ENCODE measurements around the gene MTRR.

The MTRR gene

DNA sequence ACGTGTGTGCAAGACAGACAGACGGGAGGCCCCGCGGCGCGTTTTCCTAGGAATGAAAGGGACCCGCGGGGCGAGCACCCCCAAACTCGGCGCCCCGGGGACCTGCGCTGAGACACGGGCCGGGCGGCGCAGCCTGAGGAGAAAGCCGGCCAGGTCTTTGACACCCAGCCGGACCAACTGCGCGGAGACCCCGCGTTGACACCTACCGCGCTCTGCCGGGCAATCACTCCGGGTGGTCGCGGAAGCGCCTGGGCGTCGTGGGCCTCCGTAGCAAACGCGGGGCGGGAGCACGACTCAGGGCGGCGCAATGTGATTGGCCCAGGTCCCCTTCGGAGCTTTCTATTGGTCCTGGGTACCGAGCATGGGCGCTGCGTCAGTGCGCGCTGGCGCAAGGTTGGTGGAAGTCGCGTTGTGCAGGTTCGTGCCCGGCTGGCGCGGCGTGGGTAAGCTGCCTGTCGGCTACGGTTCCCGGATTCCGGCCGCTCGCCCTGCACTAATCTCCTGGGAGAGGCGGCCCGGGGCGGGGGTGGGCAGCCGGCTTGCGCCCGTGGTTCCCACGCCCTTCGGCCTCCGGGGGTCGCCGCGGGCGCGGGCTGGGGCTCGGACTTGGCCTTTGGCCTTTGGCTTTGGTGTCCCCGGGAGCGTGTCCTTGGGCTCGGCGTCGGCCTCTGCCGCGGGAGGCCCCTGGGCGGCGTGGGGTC lies at the start of gene MTRR, which contains the start of gene FASTKD3:
Gene MTRR, plus strand, starts transcription at position 376 of the 701 bp plus-strand sequence. CDS start 1,647 bp downstream, outside the sequence.
Gene FASTKD3, minus strand, starts transcription at position 259 of the 701 bp plus-strand sequence. CDS start 948 bp downstream, outside the sequence.
- peak; percentile 41 for DNase-seq

DNA sequence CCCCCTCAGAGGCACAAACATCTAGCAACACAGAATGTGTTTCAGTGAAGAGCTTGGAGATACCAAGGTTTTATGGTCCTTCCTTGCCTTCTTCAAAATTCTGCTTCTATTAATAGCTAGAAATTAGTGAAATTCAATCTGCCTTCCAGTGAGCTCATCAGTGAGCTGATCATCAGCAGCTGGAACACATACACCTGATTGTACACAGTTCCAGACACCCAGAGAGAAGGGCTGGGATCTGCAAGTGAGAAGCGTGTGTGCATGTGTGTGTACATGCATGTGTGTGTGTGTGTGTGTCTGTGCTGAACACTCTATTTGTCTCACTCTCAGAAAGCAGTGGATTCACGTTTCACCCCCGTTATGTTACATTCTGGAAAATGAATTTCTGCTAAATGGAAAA lies 46.5 kb upstream of the MTRR start:
- no peak for DNase-seq

DNA sequence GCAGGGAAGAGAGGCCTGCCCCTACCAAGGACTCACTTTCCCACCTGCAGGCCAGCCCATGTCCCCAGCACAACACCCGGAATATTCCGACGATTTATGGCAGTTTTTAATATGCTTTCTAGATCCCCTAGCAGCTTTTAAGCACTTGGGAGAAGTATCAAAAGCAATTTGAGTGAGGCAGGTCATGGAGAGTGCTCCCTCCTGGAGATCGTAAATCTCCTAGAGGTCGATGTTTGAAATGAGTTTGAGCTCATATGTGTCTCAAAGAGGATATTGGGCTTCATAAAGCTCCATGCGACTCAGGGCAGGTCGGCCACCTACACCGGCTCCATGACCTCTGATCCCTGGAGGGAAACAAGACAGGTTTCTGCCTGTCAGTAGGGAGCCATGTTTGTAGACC lies 45.4 kb upstream of the MTRR start:
- no peak for DNase-seq

DNA sequence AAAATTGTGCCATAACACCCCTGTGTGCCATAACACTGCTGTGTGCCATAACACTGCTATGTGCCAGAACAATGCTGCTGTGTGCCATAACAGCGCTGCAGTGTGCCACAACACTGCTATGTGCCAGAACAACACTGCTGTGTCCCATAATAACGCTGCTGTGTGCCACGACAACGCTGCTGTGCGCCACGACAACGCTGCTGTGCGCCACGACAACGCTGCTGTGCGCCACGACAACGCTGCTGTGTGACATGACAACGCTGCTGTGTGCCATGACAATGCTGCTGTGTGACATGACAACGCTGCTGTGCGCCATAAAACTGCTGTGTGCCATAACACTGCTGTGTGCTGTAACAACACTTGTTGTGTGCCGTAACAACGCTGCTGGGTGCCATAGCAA lies 44.0 kb upstream of the MTRR start:
- no peak for DNase-seq

DNA sequence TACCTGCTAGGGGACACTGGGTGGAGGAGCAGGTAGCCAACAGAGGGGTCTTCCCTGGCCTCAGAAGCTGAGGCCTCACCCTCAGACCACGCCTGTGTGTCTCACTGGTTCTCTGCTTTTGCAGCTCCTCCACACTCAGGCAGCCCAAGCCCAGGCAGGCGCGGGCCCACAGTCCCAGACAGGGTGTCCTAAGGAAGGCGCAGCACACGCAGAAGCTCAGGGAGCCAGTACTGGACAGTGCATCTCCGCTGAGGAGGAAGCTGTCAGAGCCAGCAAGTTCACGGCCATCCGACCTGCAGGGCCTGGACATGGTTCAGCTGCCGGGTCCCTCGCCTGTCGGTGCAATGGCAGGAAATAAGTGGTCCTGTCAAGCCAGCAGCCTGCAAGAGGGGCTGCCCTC lies 43.3 kb upstream of the MTRR start:
- no peak for DNase-seq

DNA sequence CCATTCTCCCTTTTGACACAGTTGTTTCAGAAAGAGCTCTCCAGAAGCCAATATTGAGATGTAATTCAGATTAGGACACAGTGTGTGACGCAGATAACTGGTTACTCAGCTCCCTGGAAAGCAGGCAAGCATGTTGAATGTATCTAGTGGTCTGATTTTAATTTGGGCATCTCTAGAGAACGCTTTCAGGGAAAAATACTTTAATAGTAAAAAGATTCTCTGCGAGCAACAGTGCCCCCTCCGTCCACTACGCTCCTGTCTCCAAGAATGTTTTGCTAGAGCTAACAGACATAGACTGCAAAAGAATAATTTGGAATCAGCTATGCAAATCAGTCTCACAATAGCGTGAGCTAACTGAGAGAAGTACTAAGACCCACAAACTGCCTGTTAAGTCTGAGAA lies 41.3 kb upstream of the MTRR start:
- no peak for DNase-seq

DNA sequence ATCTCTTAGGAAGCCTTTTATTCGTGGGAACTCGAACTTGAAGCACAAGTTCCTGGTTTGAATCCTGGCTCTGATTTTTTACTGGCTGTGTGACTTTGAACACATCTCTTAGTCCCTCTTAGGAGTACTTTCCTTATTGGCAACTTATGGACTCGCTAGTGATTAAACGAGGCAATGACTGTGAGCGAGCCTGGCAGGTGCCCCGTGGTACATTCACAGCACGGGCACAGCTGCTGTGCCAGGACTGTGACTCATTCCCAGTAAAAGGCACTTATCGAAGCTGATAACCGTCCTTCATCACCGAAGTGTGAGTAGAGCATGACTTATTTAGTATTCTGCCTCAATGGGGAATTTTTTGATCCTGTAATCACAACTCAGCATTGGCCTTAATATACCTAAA lies 40.7 kb upstream of the MTRR start:
- DNase-seq = no peak

DNA sequence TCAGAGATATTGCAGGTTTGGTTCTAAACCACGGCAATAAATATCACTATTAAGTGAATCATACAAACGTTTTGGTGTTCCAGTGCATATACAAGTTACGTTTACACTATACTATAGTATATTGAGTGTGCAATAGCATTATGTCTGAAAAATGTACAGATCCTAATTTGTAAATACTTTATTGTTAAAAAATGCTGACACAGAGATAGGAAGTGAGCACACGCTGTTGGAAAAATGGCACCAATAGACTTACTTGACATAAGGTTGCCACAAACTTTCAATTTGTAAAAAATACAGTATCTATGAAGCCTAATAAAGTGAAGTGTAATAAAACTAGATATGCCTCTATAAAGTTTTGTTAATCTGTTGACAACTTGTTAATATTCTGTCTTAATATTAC lies 34.0 kb upstream of the MTRR start:
- no peak for DNase-seq

DNA sequence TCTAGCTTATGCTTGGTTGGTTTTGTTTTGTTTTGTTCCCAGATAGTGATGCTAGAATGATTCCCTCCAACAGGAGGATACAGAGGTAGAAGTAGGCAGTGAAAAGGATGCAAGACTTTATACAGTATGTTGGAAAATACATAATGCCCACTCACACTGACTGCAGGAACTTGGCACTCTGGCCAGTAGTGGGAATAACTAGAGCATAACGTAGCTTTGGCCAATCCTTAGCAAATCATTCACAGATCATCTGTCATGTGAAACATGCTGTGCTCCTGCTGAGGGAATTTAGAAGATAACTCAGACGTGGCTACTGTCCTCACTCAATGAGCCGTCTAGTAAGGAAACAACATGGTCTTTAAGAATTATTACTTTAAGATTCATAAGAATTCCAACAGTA lies 31.5 kb upstream of the MTRR start:
- no peak for DNase-seq

DNA sequence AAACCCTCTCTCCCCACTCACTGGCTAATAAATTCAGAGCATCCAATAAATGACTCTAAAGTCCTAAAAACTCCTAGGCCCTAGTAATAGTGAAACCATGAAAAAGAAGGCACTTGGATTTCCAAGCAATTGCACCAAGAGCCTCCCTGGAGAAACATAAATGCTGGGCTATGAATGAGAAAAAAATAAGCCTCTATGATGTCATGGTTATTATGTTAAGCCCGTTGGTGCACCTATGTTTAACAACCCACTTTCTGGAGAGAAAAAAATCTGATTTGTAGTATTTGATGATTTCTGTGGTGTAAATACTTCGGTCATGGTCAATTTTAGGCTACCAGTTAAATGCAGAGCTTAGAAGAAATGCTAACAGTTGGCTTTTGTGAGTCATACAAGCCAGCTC lies 26.4 kb upstream of the MTRR start:
- DNase-seq = no peak

DNA sequence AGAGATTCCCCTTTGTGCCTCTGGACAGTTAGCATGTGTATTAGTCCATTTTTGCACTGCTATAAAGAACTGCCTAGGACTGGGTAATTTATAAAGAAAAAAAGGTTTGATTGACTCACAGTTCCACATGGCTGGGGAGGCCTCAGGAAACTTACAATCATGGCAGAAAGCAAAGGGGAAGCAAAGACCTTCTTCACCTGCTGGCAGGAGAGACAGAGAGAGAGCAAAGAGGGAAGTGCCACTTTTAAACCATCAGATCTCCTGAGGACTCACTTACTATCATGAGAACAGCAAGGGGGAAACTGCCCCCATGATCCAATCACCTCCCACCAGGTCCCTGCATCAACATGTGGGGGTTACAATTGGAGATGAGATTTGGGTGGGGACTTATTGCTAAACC lies 24.0 kb upstream of the MTRR start:
- no peak for DNase-seq

DNA sequence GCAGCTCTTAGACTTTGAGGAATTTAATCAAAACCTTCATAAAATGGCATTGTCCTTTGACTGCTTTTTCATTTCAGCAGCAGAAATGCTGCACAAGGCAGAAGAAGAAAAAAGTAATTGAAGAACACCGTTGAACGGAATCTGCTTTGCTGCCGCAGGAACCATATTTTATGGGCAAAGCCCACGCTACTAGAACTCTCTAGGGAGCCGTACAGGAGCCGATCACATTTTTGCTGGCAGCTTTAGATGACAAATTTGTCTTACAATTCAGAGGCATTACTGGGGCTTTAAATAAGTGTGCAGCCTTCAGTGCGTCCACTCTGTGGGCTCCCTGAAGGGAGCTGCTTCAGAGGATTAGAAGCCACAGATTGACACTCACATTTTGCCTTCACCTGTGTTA lies 23.4 kb upstream of the MTRR start:
- DNase-seq = no peak

DNA sequence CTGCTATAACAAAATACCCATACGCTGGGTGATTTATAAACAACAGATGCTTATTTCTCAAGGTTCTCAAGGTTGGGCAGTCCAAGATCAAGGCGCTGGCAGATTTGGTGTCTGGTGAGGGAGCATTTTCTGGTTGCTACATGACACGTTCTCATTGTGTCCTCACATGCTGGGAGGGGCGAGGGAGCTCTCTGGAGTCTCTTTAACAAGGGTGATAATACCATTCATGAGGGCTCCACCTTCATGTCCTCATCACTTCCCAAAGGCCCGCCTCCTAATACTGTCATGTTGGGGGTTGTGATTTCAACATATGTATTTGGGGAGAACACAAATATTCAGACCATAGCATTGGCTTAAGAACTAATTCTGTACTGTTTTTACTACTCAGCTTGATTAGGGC lies 22.6 kb upstream of the MTRR start:
- DNase-seq = no peak

DNA sequence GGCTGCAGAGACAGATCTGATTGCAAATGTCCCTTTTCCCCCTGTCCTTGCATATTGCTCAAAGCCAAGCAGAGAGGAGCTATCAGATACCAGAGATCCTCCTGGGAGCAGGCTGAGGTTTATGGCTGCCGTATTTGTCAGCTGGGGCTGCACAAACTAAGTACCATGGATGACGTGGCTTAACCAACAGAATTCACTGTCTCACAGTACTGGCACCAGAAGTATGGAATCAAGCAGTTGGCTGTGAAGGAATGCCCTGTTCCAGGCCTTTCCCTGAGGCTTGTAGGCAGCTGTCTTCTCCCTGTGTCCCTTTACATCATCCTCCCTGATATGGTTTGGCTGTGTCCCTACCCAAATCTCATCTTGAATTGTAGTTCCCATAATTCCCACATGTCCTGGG lies 20.7 kb upstream of the MTRR start:
- DNase-seq = no peak

DNA sequence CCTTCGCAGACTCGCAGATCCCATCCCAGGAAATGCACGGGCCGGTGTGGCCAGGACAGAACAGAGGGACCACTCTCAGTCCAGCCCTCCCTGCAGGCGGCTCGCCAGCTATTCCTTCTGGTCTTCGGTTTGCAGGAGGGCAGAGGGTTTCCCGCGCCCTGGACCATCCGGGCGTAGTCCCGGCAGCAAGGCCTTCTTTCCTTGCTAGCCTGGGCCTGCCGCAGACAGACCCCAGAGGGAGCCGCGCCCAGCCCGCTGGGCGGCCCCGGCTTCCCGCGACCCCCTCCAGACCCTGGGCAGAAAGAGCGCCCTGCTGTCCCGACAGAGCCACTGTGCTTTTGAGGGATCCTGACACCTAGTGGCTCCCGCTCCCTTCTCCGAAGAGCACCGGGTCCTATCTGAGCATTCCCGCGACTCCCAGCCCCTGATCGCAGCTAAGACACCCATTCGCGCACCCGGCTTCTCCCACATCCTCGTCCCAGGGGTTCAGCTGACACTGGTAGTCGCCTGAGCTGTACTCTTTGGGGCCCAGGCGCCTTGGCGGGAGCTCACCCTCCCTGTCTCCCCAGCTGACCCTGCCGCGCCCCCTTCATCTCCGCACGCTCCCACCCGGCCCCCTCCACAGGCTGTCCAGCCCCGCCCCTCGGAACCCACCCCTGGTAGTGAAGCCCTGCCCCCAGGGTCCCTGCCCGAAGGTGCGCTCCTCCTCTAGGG lies 19.1 kb upstream of the MTRR start:
- DNase-seq = no peak

DNA sequence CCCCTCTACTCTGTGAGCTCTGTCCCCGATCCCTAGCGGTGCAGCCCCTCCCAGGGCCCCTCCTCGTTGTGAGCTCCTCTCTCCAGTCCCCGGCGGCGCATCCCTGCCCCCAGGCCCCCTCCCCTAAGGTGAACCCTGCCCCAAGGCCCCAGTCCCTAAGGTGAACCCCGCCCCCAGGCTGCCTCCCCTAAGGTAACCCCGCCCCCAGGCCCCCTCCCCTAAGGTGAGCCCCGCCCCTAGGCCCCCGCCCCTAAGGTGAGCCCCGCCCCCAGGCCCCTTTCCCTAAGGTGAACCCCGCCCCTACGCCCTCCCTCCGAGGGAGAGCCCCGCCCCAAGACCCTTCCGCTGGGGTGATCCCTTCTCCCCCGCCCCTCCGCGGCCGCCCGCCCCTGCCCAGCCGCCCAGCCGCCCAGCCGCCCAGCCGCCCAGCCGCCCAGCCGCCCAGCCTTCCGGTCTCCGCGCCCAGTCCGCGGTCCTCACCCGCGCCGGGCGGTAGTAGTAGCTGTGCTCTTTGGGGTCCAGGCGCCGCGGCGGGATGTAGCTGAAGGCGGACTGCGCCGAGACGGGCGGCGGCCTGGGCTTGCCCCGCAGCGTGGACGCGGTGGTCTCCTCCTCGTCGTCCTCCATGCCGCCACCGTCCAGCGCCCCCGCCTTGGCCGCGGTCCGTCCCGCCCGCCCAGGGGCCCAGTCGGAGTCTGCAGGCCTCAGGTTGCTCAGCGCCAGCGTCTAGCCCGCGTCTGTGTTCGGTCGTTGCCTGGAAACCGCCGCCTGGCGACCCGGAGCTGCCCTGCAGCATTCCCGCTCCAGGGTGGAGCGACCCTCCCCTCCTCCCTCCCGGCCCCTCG lies 18.3 kb upstream of the MTRR start, which contains the start of gene CFAP90:
Gene CFAP90, minus strand, starts transcription at position 739 of the 845 bp plus-strand sequence. Its CDS starts 112 bp downstream, at position 627.
- DNase-seq = no peak

DNA sequence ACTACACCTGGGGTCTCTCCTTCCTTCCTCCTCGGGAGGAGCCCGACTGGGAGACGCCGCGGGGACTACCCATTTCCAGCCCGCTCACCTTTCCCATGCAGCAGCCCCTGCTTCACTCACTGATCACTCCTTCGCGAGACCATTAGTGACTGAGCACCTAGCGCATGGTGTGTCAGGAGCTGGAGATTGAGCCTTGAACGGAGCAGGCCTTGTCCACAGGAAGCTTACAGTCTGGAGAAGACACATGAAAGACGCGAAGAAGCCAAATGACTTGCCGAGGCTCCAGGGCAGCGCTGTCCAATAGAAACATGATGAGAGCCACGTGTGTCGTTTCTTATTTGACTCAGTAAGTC lies 17.7 kb upstream of the MTRR start:
- DNase-seq = no peak

DNA sequence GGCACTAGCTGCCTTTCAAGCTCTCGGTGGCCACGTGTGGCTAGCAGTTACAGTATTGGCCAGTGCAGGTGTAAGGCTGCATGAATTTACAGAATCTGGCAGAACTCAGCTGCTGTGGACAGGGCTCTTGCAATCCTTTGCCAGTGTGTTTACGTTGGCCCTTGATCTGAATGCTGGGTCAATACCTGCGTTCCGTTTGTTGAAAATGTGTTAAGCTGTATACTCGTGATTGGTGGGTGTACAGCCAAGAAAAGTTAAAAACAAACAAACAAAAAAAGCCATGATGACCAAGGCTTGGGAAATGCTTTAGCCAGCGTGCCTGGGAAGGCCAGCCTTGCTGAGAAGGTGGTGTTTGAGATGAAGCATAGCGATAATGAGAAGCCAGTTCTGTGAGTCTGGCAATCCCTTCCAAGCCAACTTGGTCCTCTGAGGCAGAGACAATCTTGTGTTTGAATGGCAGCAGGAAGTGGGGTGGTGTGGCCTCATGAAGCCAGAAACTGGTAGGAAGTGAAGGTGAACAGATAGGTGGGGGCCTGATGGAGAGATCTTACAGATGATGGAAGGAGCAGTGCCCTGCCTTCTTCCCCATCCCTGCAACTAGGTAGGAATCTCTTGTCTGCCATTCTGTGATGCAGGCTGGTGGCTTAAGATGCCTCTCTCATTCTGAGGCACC lies 17.2 kb upstream of the MTRR start:
- no peak for DNase-seq

DNA sequence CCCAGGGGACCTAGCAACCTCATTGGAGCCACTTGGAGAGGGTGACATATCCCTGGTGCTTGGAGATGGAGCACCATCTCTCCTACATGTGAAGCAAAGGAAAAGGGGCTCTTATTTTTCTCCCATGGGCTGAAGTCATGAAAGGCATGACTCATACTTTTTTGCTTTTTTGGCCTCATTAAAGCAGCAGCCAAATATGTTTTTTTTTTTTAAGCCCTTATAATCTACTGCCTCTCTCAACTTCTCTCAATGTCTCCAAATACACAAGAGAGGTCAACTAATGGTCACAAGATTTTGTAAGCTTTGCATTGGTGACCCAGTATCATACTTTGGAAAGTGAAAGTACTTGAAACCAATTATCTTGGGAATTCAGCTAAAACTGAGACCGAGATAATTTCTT lies 16.4 kb upstream of the MTRR start:
- no peak for DNase-seq

DNA sequence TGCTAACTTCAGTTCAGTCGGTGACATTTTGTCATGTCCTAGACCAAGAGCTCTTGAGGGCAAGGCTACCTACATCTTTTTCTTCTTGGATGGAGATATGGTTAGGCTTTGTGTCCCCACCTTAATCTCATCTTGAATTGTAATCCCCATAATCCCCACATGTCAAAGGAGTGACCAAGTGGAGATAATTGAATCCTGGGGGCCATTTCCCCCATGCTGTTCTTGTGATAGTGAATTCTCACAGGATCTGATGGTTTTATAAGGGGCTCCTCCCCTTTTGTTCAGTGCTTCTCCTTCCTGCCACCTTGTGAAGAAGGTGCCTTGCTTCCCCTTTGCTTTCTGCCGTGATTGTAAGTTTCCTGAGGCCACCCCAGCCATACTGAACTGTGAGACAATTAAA lies 16.0 kb upstream of the MTRR start:
- no peak for DNase-seq

DNA sequence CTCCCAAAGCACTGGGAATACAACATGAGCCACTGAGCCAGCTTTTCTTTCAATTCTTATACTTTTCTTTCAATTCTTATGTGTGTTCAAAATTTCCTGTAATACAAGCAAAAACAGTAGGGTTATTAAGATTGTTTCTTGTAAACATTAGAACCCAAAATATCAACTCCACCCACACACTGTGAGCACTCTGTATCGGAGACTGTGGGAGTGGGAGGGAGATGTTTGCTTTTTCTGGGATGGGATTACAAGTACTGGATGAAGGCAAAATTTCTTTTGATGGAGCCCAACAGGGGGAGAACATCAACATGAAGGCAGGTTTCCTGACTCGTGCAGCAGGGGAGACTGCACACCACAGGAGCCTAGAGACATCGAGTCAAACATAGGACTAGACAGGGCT lies 13.3 kb upstream of the MTRR start:
- no peak for DNase-seq

DNA sequence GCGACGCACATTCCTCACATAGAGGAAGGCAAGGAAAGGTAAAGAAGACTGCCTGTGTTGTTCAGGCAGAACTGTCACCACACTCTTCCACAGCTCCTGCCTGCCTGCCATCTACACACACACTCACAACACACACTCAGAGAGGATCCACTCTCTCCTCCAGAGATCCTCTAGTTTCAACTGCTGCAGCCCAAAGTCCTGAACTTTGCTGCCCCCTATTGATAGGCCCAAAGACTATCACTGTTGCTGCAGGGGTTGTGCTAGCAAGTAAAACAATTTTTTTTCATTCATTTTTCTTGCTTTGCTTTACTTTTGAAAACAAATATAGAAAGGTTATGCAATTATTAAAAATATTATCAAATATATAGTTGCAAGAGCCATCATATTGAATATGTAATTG lies 12.1 kb upstream of the MTRR start:
- no peak for DNase-seq

DNA sequence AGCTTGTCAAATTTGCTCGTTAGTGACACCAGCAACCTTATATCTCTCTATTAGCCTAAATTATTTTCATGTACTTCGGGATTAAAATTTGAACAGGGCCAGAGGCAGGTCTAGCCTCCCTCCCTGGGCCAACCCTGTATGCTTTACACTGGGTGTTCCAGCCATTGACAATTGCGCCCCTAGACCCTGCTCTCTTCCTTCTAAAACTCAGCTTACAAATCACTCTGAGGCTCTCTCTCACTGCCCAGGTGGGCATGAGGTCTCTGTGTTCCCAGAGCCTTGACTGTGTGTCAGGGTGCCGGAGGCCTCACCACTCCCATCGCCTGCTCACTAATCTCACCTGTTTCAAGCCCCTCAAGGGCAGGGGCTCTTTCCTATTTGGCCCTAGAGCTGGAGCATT lies 11.6 kb upstream of the MTRR start:
- DNase-seq = no peak
